ENCODE measurements around the gene CDH4. TPM values are rescaled to one million over a fixed set of nuclear protein-coding genes. Genes with fewer than 3 reads are reported as not detected.

CDH4 gene
- polyA plus RNA-seq, 1 experiment: 1.5 TPM

GRCh38 chr20:61844621-61845020, 592.6 kb downstream of the CDH4 start:
- no peak overlapping the region for H3K4me3 ChIP-seq (ENCODE audit: low read depth, low read length)
- ChIA-PET POLR2A (no interaction called here), CTCF (no interaction called here)
- no peak for TF ChIP-seq CTCF (IDR thresholded peaks at IDR 0.05; ENCODE audit: insufficient read depth, low read depth, low read length)
- H3K27me3 ChIP-seq (ENCODE audit: control insufficient read depth, insufficient read depth, low read length): no peaks in the 10 kb centered on the region
- DNase-seq (ENCODE audit: low read depth): no peak
- H3K36me3 ChIP-seq (ENCODE audit: control insufficient read depth, insufficient read depth, low read length): no peaks in the 10 kb centered on the region

- no peak for DNase-seq (ENCODE audit: low read depth)
- H3K36me3 ChIP-seq (ENCODE audit: control insufficient read depth, insufficient read depth, low read length): no peaks in the 10 kb centered on the region
- ChIA-PET POLR2A (no interaction called here), CTCF (no interaction called here)
- no peak for TF ChIP-seq CTCF (IDR thresholded peaks at IDR 0.05; ENCODE audit: insufficient read depth, low read depth, low read length)
- H3K27me3 ChIP-seq (ENCODE audit: control insufficient read depth, insufficient read depth, low read length): no peaks in the 10 kb centered on the region
- no peak overlapping the region for H3K4me3 ChIP-seq (ENCODE audit: low read depth, low read length)
Observed at GRCh38 chr20:61845233-61845671, 593.2 kb downstream of the CDH4 start.

DNA sequence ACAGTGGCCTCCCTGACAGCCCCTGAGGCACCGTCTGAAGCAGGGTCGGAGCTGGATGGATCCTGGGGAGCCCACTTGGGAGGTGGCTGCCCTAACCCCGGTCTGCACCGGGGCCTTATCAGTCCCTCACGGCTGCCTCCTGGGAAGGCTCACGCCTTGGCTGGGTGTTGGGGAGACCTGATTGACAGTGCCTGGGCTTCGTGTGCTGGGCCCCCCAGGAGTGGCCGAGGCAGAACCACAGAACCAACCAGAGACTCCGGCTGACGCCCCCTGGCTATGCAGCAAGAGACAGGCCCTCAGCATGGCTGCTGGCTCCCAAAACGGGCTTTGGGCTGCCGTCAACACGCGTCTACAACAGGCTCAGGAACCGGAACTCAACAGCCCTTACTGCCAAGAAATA, 594.0 kb downstream of the CDH4 start:
- Histone ChIP-seq H3K36me3 (ENCODE audit: control insufficient read depth, insufficient read depth, low read length) (no peaks in the 10 kb centered on the region), H3K27me3 (ENCODE audit: control insufficient read depth, insufficient read depth, low read length) (no peaks in the 10 kb centered on the region), H3K4me3 (ENCODE audit: low read depth, low read length) (no peak overlapping the region)
- CTCF ChIA-PET: no interaction called here
- POLR2A ChIA-PET: no interaction called here
- no peak for DNase-seq (ENCODE audit: low read depth)
- TF ChIP-seq CTCF (IDR thresholded peaks at IDR 0.05; ENCODE audit: insufficient read depth, low read depth, low read length): no peak

DNA sequence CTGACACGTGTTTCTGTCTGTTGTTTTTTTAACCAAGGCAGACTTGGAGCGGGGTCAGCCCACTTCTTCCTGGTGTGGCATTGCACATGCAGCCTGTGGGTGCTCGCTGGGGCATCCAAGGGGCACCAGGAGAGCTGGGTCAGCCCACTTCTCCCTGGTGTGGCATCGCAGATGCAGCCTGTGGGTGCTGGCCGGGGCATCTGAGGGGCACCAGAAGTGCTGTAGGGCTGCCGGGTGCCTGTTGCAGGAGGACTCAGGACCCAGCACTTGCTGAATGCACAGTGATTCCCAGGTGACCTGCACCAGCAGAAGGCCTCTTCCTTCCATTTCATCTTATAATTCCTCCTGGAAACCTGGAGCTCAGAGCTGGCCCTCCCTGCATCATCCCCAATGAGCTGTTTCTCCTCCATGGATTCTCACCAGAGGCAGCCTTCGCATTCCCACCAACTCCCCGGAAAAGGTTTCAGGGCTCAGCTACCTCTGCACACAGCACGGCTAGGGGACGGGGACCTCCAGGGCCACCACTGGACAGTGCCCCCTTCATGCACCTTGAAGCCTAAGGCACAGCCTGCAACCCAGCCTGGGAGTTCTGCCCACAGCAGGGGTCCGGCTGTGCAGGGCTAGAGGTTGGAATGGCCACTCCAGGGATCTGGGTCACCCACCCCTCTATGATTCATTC, 594.8 kb downstream of the CDH4 start:
- Histone ChIP-seq H3K27me3 (ENCODE audit: control insufficient read depth, insufficient read depth, low read length) (no peaks in the 10 kb centered on the region), H3K4me3 (ENCODE audit: low read depth, low read length) (no peak overlapping the region), H3K36me3 (ENCODE audit: control insufficient read depth, insufficient read depth, low read length) (no peaks in the 10 kb centered on the region)
- ChIA-PET CTCF (interaction anchor here (0.6 kb wide), 1 partner anchor 9 kb away, joined by 3 read pairs; no protein-coding TSS in a partner anchor), POLR2A (no interaction called here)
- no peak for DNase-seq (ENCODE audit: low read depth)
- no peak for TF ChIP-seq CTCF (IDR thresholded peaks at IDR 0.05; ENCODE audit: insufficient read depth, low read depth, low read length)

- Histone ChIP-seq H3K27me3 (ENCODE audit: control insufficient read depth, insufficient read depth, low read length) (no peaks in the 10 kb centered on the region), H3K36me3 (ENCODE audit: control insufficient read depth, insufficient read depth, low read length) (no peaks in the 10 kb centered on the region), H3K4me3 (ENCODE audit: low read depth, low read length) (no peak overlapping the region)
- TF ChIP-seq CTCF (IDR thresholded peaks at IDR 0.05; ENCODE audit: insufficient read depth, low read depth, low read length): no peak
- POLR2A ChIA-PET: no interaction called here
- no peak for DNase-seq (ENCODE audit: low read depth)
- CTCF ChIA-PET: no interaction called here
Observed at GRCh38 chr20:61847420-61847748, 595.3 kb downstream of the CDH4 start.

All from BJ (cell line).